ENCODE results near the gene HRH2. TPM values are rescaled to one million over a fixed set of nuclear protein-coding genes. Genes with fewer than 3 reads are reported as not detected.

The HRH2 gene
- total and polyA plus RNA-seq, 9 of the 15 experiments (the other 6 are each of a cell fraction or from before 2014, with no cell fraction given), result 0.04 TPM; not detected in 8

GRCh38 chr5:175729829-175730277 lies 72.0 kb downstream of the HRH2 start (continued):
- TF ChIP-seq ZBTB40 (IDR thresholded peaks at IDR 0.05) (no peak), ZBTB40 (CRISPR knock-in tag; IDR thresholded peaks at IDR 0.05) (no peak), SMARCC2 (IDR thresholded peaks at IDR 0.05; ENCODE audit: low read depth) (no peak), NR2C1 (IDR thresholded peaks at IDR 0.05) (no peak), NR2C1 (tag; IDR thresholded peaks at IDR 0.05) (no peak), ZNF699 (CRISPR knock-in tag; IDR thresholded peaks at IDR 0.05; ENCODE audit: insufficient replicate concordance) (no peak), KLF13 (tag; IDR thresholded peaks at IDR 0.05; ENCODE audit: borderline replicate concordance, low read depth) (no peak), CREB1 (IDR thresholded peaks at IDR 0.05) (no peak), CREB1 (CRISPR knock-in tag; IDR thresholded peaks at IDR 0.05) (no peak), ZNF354B (CRISPR knock-in tag; IDR thresholded peaks at IDR 0.05) (no peak), MEF2A (IDR thresholded peaks at IDR 0.05; ENCODE audit: control insufficient read depth, low read depth, low read length) (no peak), ZBTB34 (CRISPR knock-in tag; IDR thresholded peaks at IDR 0.05) (no peak), FOXK2 (conservative IDR thresholded peaks at IDR 0.05 in 1 of 2, IDR thresholded peaks at IDR 0.05 in 1 of 2; ENCODE audit: low read depth in 2 of 2) (no peak), ZNF133 (CRISPR knock-in tag; IDR thresholded peaks at IDR 0.05) (no peak)
- TF ChIP-seq, protein P1, sequence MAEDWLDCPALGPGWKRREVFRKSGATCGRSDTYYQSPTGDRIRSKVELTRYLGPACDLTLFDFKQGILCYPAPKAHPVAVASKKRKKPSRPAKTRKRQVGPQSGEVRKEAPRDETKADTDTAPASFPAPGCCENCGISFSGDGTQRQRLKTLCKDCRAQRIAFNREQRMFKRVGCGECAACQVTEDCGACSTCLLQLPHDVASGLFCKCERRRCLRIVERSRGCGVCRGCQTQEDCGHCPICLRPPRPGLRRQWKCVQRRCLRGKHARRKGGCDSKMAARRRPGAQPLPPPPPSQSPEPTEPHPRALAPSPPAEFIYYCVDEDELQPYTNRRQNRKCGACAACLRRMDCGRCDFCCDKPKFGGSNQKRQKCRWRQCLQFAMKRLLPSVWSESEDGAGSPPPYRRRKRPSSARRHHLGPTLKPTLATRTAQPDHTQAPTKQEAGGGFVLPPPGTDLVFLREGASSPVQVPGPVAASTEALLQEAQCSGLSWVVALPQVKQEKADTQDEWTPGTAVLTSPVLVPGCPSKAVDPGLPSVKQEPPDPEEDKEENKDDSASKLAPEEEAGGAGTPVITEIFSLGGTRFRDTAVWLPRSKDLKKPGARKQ (CRISPR knock-in tag; IDR thresholded peaks at IDR 0.05), result no peak
- TF ChIP-seq, protein P2, sequence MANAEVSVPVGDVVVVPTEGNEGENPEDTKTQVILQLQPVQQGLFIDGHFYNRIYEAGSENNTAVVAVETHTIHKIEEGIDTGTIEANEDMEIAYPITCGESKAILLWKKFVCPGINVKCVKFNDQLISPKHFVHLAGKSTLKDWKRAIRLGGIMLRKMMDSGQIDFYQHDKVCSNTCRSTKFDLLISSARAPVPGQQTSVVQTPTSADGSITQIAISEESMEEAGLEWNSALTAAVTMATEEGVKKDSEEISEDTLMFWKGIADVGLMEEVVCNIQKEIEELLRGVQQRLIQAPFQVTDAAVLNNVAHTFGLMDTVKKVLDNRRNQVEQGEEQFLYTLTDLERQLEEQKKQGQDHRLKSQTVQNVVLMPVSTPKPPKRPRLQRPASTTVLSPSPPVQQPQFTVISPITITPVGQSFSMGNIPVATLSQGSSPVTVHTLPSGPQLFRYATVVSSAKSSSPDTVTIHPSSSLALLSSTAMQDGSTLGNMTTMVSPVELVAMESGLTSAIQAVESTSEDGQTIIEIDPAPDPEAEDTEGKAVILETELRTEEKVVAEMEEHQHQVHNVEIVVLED (CRISPR knock-in tag; IDR thresholded peaks at IDR 0.05), result no peak
